ENCODE data around the gene C1QL4.
"Not testable (repeated sequence)": the region's sequence is repeated elsewhere in the genome, so short reads cannot be mapped to it uniquely, and the experiment has no call there.

Gene C1QL4

GRCh38 chr12:49347311-49348193 is 10.6 kb upstream of the C1QL4 start:
- DNase-seq = no peak

- no peak for DNase-seq
Measured at GRCh38 chr12:49346659-49347310, 9.8 kb upstream of the C1QL4 start, which contains the start of gene DNAJC22. Gene DNAJC22 (plus strand): TSS chr12:49346888. CDS start chr12:49348873, 1,985 bp downstream.

GRCh38 chr12:49345825-49346658 is 9.1 kb upstream of the C1QL4 start:
- no peak for DNase-seq

- no peak for DNase-seq
Measured at GRCh38 chr12:49345051-49345824, 8.2 kb upstream of the C1QL4 start.

- no peak for DNase-seq
Measured at GRCh38 chr12:49344486-49345050, 7.6 kb upstream of the C1QL4 start.

GRCh38 chr12:49342914-49343731 is 6.1 kb upstream of the C1QL4 start:
- no peak for DNase-seq

GRCh38 chr12:49342066-49342913 is 5.3 kb upstream of the C1QL4 start:
- DNase-seq = no peak

GRCh38 chr12:49341777-49342065 is 4.7 kb upstream of the C1QL4 start:
- DNase-seq = no peak

GRCh38 chr12:49340971-49341776 is 4.2 kb upstream of the C1QL4 start:
- no peak for DNase-seq

GRCh38 chr12:49340095-49340870 is 3.3 kb upstream of the C1QL4 start:
- DNase-seq = no peak

- no peak for DNase-seq
Measured at GRCh38 chr12:49339464-49339861, 2.5 kb upstream of the C1QL4 start.

- no peak for DNase-seq
Measured at GRCh38 chr12:49338830-49339463, 2.0 kb upstream of the C1QL4 start.

GRCh38 chr12:49335955-49336644 is 888 bp downstream of the C1QL4 start:
- DNase-seq = no peak

- no peak for DNase-seq
Measured at GRCh38 chr12:49335118-49335954, 1.7 kb downstream of the C1QL4 start.

- no peak for DNase-seq
Measured at GRCh38 chr12:49334681-49335080, 2.3 kb downstream of the C1QL4 start.

- DNase-seq = no peak
Measured at GRCh38 chr12:49334226-49334625, 2.8 kb downstream of the C1QL4 start.

GRCh38 chr12:49333778-49334177 is 3.2 kb downstream of the C1QL4 start:
- not testable (repeated sequence) for DNase-seq

Measured in DMS 273 treated with DMSO at 0.1 percent for 48 hours (cell line).